Transverse colon (tissue), 3 donors: ENCODE data around the gene ARHGAP6.

Experiments used
- POLR2A ChIP-seq: fragments of 450-650 bp; IDR thresholded peaks from one replicate; pipeline ENCODE4 v1.6.1; 2016; ENCODE audit warnings: antibody characterized with exemption, mild to moderate bottlenecking, moderate library complexity
- TF ChIP-seq, protein P1 (sequence below), 5 experiments: fragments of 200-600 bp in 3 of 5; fragments of 450-650 bp in 2 of 5; sonication (generic) in 3 of 5; IDR thresholded peaks; 1 replicate in 2 of 5; 2 replicates in 3 of 5; pipeline ENCODE4 v1.5.1; 2016 to 2017; ENCODE audit warnings: antibody characterized with exemption in 5 of 5, inconsistent platforms in 3 of 5, mild to moderate bottlenecking in 2 of 5, moderate library complexity in 1 of 5

DNA sequence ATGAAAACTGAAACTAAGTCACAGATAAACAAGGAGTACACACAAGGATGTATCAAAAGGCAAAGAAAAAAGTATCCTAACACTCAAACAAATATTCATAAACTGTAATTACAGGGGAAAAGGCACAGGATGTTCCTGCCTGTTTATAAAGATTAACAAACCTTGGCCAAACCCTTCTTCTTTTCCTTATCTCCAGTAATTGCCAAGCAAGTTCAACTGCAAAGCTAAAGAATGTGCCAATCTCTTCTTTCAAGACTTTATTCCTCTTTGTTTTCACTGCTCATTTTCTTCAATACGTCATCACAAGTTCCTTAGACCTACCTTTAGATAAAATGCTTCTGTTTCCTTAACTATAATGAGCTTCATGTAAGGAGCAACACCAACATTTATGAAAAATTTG, 201.3 kb downstream of the ARHGAP6 start:
- TF ChIP-seq, protein P1, sequence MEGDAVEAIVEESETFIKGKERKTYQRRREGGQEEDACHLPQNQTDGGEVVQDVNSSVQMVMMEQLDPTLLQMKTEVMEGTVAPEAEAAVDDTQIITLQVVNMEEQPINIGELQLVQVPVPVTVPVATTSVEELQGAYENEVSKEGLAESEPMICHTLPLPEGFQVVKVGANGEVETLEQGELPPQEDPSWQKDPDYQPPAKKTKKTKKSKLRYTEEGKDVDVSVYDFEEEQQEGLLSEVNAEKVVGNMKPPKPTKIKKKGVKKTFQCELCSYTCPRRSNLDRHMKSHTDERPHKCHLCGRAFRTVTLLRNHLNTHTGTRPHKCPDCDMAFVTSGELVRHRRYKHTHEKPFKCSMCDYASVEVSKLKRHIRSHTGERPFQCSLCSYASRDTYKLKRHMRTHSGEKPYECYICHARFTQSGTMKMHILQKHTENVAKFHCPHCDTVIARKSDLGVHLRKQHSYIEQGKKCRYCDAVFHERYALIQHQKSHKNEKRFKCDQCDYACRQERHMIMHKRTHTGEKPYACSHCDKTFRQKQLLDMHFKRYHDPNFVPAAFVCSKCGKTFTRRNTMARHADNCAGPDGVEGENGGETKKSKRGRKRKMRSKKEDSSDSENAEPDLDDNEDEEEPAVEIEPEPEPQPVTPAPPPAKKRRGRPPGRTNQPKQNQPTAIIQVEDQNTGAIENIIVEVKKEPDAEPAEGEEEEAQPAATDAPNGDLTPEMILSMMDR (IDR thresholded peaks at IDR 0.05), result no peak
- no peak for TF ChIP-seq POLR2A
